Heart right ventricle (tissue), 16 donors: ENCODE results near the gene CDK15. TPM values are rescaled to one million over a fixed set of nuclear protein-coding genes. Genes with fewer than 3 reads are reported as not detected.

Source experiments
- ATAC-seq, 8 donors: fragments of 200-7000 bp; cut with Tn5 transposase; one replicate each; pipeline ENCODE4 v1.9.1; 2020; ENCODE audit warnings: mild to moderate bottlenecking in 8 of 8, moderate library complexity in 8 of 8, moderate number of reproducible peaks in 1 of 8
- DNase-seq, 2 donors: peaks; one replicate each; pipeline ENCODE4 v3.0.0-alpha.2; 2020
- H3K27ac ChIP-seq, 10 donors: fragments of 200-600 bp; sonication (generic) in 2 of 10; one replicate each; pipeline versions ENCODE4 v1.5.0 to v1.8.0; 2020 to 2022; ENCODE audit warnings: mild to moderate bottlenecking in 3 of 10
- H3K27me3 ChIP-seq, 7 donors: fragments of 200-600 bp; one replicate each; pipeline ENCODE4 v1.8.0; 2021 to 2022; ENCODE audit warnings: mild to moderate bottlenecking in 2 of 7
- H3K36me3 ChIP-seq, 9 donors: fragments of 200-600 bp; sonication (generic) in 1 of 9; one replicate each; pipeline versions ENCODE4 v1.5.0 to v1.8.0; 2020 to 2022; ENCODE audit warnings: mild to moderate bottlenecking in 2 of 9
- H3K4me1 ChIP-seq, 9 donors: fragments of 200-600 bp; sonication (generic) in 1 of 9; one replicate each; pipeline versions ENCODE4 v1.5.0 to v1.8.0; 2020 to 2022; ENCODE audit warnings: mild to moderate bottlenecking in 4 of 9
- H3K4me3 ChIP-seq, 10 donors: fragments of 200-600 bp; sonication (generic) in 2 of 10; one replicate each; pipeline versions ENCODE4 v1.5.0 to v1.8.0; 2020 to 2022; ENCODE audit warnings: mild to moderate bottlenecking in 7 of 10, moderate library complexity in 2 of 10
- H3K9me3 ChIP-seq, 11 donors: fragments of 200-600 bp in 10 of 11; sonication (generic) in 2 of 11; one replicate each; pipeline versions ENCODE4 v1.5.0 to v1.8.0; 2013 to 2022; ENCODE audit warnings: mild to moderate bottlenecking in 2 of 11, control low read depth in 1 of 11, moderate library complexity in 1 of 11
- CTCF ChIP-seq, 9 donors: fragments of 200-600 bp; sonication (generic) in 2 of 9; IDR thresholded peaks; one replicate each; pipeline versions ENCODE4 v1.5.0 to v1.8.0; 2021 to 2022; ENCODE audit warnings: antibody characterized with exemption in 9 of 9, mild to moderate bottlenecking in 5 of 9, moderate library complexity in 1 of 9
- WGBS, 2 donors: extraction: QIAGEN DNeasy Blood & Tissue Kit; methylation state at CpG; one replicate each; pipeline ENCODE4 v1.1.7; 2013; ENCODE audit warnings: inconsistent platforms in 1 of 2; 5-methylcytosine and 5-hydroxymethylcytosine counted together
- intact Hi-C, 10 donors: fragments of 100-400 bp; cut with DNase I; formaldehyde crosslinking; loops; one replicate each; pipeline versions ENCODE4 v1.11.1 to v1.14.2; 2022
- polyA plus RNA-seq, 2 donors: library from polyadenylated mRNA; stranded (reverse); fragments of 200-250 nt; gene quantifications; one replicate each; pipeline ENCODE4 v1.2.3, GENCODE V29; 2013
- total RNA-seq, 10 donors: library from RNA; stranded (reverse); fragmentation: NEBNext Ultra II Directional in 3 of 10; extraction: Animal tissue kit (Norgen Biotek cat#: 25700) in 3 of 10; gene quantifications; one replicate each; pipeline versions ENCODE4 v1.2.1 to v1.2.4, GENCODE V29; 2021 to 2023
- donor health status: Arrhythmogenic right ventricular cardiomyopathy.
- donor health status: ischemic (EF 13 %, LVEDD 7.1; RV severe dilation, severe dysfunction).
- donor health status: healthy with polysubstance abuse.
- donor health status: DM: no; HTN: yes; CAD: no.
- donor health status: DM: no; HTN: no; CAD: no.
- donor health status: ischemic (EF 25% LVEDD 6.9; RV normal size, moderate dysfunction).
- donor health status: ischemic (EF 25% LVEDD 5.7; RV mildly dilated, moderate dysfunction).
- donor health status: healthy.
- donor health status: DM: yes; HTN: yes; CAD: no.
- donor health status: Ischemic cardiomyopathy.
- donor health status: ischemic (EF 35%, LVEDD 5.7; RV mildly dilated, moderate dysfunction).
- donor health status: nonischemic (EF 11% LVEDD 7.7; RV severe dilation, severe dysfunction).
- donor health status: DM: yes; HTN: yes; CAD: no.
- donor health status: PGD.
- donor health status: ischemic (EF 29% LVEDD 5.4; RV normal size, mild dysfunction).
- donor health status: nonischemic (EF 23%, LVEDD 6.1; RV moderate dilation, normal function).

The CDK15 gene
- total and polyA plus RNA-seq, 12 donors = 0.07 to 0.39 (median 0.15) TPM; not detected in 1

- intact Hi-C loops = no loop called here
- peaks cover 0 to 9% (median 0%) of the 10 kb centered on the region in 7 donors for H3K27me3 ChIP-seq
- peaks cover 0 to 3% (median 0%) of the 10 kb centered on the region in 11 donors for H3K9me3 ChIP-seq
- no peak overlapping the region for H3K27ac ChIP-seq
- H3K4me3 ChIP-seq = no peak overlapping the region
- DNase-seq (no peak), ATAC-seq (no peak)
- no peaks in the 10 kb centered on the region for H3K36me3 ChIP-seq
- 89 to 94% methylated on average over 3 of the region's 3 CpGs for WGBS, 2 donors
- H3K4me1 ChIP-seq = no peaks in the 10 kb centered on the region
- TF ChIP-seq CTCF (IDR thresholded peaks at IDR 0.05) = no peak
Measured at GRCh38 chr2:201835066-201835465, 28.7 kb downstream of the CDK15 start.

- intact Hi-C loops = no loop called here
- peaks cover 0 to 17% (median 0%) of the 10 kb centered on the region in 11 donors for H3K9me3 ChIP-seq
- DNase-seq = no peak
- ATAC-seq = no peak
- 46 to 58% methylated on average over 2 of the region's 2 CpGs for WGBS, 2 donors
- H3K4me3 ChIP-seq = no peak overlapping the region
- no peaks in the 10 kb centered on the region for H3K4me1 ChIP-seq
- no peak overlapping the region for H3K27ac ChIP-seq
- TF ChIP-seq CTCF (IDR thresholded peaks at IDR 0.05) = no peak
- no peaks in the 10 kb centered on the region for H3K36me3 ChIP-seq
- peaks cover 0 to 9% (median 0%) of the 10 kb centered on the region in 7 donors for H3K27me3 ChIP-seq
Measured at GRCh38 chr2:201837391-201837790, 31.1 kb downstream of the CDK15 start.

GRCh38 chr2:201837824-201838431, 31.6 kb downstream of the CDK15 start:
- ATAC-seq (no peak), DNase-seq (no peak)
- H3K9me3 ChIP-seq = peaks cover 0 to 17% (median 0%) of the 10 kb centered on the region in 11 donors
- no peak overlapping the region for H3K4me3 ChIP-seq
- intact Hi-C loops = no loop called here
- H3K36me3 ChIP-seq = no peaks in the 10 kb centered on the region
- no peak for TF ChIP-seq CTCF (IDR thresholded peaks at IDR 0.05)
- H3K27me3 ChIP-seq = peaks cover 0 to 9% (median 0%) of the 10 kb centered on the region in 7 donors
- WGBS, 2 donors = 48 to 49% methylated on average over 4 of the region's 4 CpGs
- no peaks in the 10 kb centered on the region for H3K4me1 ChIP-seq
- H3K27ac ChIP-seq = no peak overlapping the region

GRCh38 chr2:201839727-201840126, 33.4 kb downstream of the CDK15 start:
- TF ChIP-seq CTCF (IDR thresholded peaks at IDR 0.05) = no peak
- intact Hi-C loops = no loop called here
- ATAC-seq (no peak), DNase-seq (no peak)
- H3K4me1 ChIP-seq = no peaks in the 10 kb centered on the region
- H3K4me3 ChIP-seq = no peak overlapping the region
- 94 to 95% methylated on average over 4 of the region's 4 CpGs for WGBS, 2 donors
- H3K9me3 ChIP-seq = peaks cover 0 to 17% (median 0%) of the 10 kb centered on the region in 11 donors
- H3K27me3 ChIP-seq = peaks cover 0 to 9% (median 0%) of the 10 kb centered on the region in 7 donors
- H3K27ac ChIP-seq = no peak overlapping the region
- no peaks in the 10 kb centered on the region for H3K36me3 ChIP-seq
